NT2/D1 (cell line): ENCODE results near the gene PLEKHG4B.

Source experiments
- DNase-seq: peaks from one replicate; pipeline ENCODE4 v3.0.0-alpha.2; 2011; ENCODE audit warnings: low read depth, low spot score
- H3K27me3 ChIP-seq: 2 replicates; pipeline ENCODE4 v1.6.0; 2011; ENCODE audit warnings: mild to moderate bottlenecking; ENCODE audit not compliant: insufficient read length, insufficient read depth
- H3K36me3 ChIP-seq: 2 replicates; pipeline ENCODE4 v1.6.1; 2011; ENCODE audit warnings: mild to moderate bottlenecking, low read length, mixed read lengths; ENCODE audit not compliant: insufficient read depth, insufficient read length
- H3K4me1 ChIP-seq: 2 replicates; pipeline ENCODE4 v1.5.1; 2011; ENCODE audit not compliant: insufficient read depth, insufficient read length
- H3K4me3 ChIP-seq: 2 replicates; pipeline ENCODE4 v1.5.1; 2011; ENCODE audit warnings: low read depth; ENCODE audit not compliant: insufficient read length
- H3K9ac ChIP-seq: 2 replicates; pipeline ENCODE4 v1.6.0; 2011; ENCODE audit warnings: low read depth; ENCODE audit not compliant: insufficient read length
- H3K9me3 ChIP-seq: 2 replicates; pipeline ENCODE4 v1.5.1; 2011; ENCODE audit warnings: mild to moderate bottlenecking, low read length; ENCODE audit not compliant: insufficient read depth
- SUZ12 ChIP-seq: IDR thresholded peaks from 2 replicates; pipeline ENCODE4 v1.6.1; 2011; ENCODE audit not compliant: insufficient read length, insufficient read depth; ENCODE audit errors: extremely low read depth
- YY1 ChIP-seq: IDR thresholded peaks from 2 replicates; pipeline ENCODE4 v1.6.1; 2011; ENCODE audit not compliant: insufficient read length, insufficient read depth
- ZNF274 ChIP-seq: IDR thresholded peaks from 2 replicates; pipeline ENCODE4 v1.6.1; 2011; ENCODE audit warnings: mild to moderate bottlenecking, low read depth, low read length

PLEKHG4B gene

DNA sequence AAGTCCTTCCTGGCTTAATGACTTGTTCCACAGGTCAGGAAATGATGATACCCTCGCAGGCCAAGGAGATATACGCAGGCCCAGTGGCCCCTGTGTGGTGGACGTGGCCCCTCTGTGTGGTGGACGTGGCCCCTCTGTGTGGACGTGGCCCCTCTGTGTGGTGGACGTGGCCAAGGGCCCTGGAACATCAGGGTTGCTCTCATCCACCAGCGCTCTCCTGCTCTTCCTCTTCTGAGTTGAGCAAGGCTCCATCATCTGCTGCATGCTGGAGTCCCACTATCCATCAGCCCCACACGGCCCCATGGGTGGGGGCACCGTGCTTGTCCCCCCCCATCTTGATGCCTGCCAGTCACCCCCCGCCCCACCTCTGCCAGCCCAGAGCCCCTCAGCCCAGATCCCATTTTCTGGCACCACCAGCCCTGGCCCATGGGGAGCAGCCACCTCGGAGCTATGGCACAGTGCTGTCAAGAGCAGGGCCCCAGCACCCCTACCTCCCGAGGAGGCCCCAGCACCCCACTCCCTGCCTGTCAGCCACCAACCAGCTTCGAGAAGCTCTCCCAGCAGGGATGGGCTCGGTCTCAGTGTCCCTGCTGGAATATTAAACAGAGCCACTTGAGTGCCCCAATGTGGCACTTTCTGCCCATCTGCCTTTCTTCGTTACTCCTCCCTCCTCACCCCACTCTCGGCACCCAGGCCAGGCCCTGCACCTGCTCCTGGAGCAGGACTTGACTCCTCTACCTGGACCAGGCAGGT, 107.4 kb downstream of the PLEKHG4B start:
- Histone ChIP-seq H3K9ac (no peak overlapping the region), H3K27me3 (no peaks in the 10 kb centered on the region), H3K4me3 (no peak overlapping the region), H3K9me3 (no peaks in the 10 kb centered on the region), H3K36me3 (peaks cover 25% of the 10 kb centered on the region), H3K4me1 (no peaks in the 10 kb centered on the region)
- TF ChIP-seq ZNF274 (no peak), SUZ12 (no peak), YY1 (no peak)
- no peak for DNase-seq

GRCh38 chr5:199950-200645, 108.1 kb downstream of the PLEKHG4B start:
- H3K36me3 ChIP-seq, result peaks cover 32% of the 10 kb centered on the region
- no peak overlapping the region for H3K9ac ChIP-seq

DNA sequence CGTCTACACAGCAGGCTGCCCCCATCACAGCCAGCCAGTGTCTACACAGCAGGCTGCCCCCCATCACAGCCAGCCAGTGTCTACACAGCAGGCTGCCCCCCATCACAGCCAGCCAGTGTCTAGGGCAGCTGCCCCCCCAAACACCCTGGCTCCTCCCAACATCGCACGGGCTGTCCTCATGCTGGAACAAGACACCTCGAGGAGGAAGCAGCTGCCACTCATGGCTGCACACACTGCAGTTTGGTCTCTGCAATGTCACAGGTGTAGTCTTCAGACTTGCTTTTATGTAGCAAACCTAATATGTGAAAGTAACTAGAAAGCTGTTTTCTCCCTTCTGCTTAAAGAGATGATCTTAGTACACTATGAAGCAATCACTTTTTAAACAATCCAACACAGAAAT, 109.0 kb downstream of the PLEKHG4B start:
- DNase-seq, result no peak
- H3K36me3 ChIP-seq, result peaks cover 41% of the 10 kb centered on the region
- H3K4me1 ChIP-seq, result no peaks in the 10 kb centered on the region
- no peak overlapping the region for H3K4me3 ChIP-seq
- no peak overlapping the region for H3K9ac ChIP-seq
- H3K27me3 ChIP-seq, result no peaks in the 10 kb centered on the region
- TF ChIP-seq ZNF274 (no peak), YY1 (no peak), SUZ12 (no peak)
- no peaks in the 10 kb centered on the region for H3K9me3 ChIP-seq

More at GRCh38 chr5:199950-200645, 108.1 kb downstream of the PLEKHG4B start:
- Histone ChIP-seq H3K4me1 (no peaks in the 10 kb centered on the region), H3K4me3 (no peak overlapping the region), H3K27me3 (no peaks in the 10 kb centered on the region), H3K9me3 (no peaks in the 10 kb centered on the region)
- TF ChIP-seq SUZ12 (no peak), YY1 (no peak), ZNF274 (no peak)
- DNase-seq, result no peak

- H3K27me3 ChIP-seq, result no peaks in the 10 kb centered on the region
- DNase-seq, result no peak
- H3K36me3 ChIP-seq, result peaks cover 44% of the 10 kb centered on the region
- H3K4me3 ChIP-seq, result no peak overlapping the region
- H3K4me1 ChIP-seq, result no peaks in the 10 kb centered on the region
- H3K9me3 ChIP-seq, result no peaks in the 10 kb centered on the region
- TF ChIP-seq SUZ12 (no peak), ZNF274 (no peak), YY1 (no peak)
- H3K9ac ChIP-seq, result no peak overlapping the region
These were observed 109.7 kb downstream of the PLEKHG4B start for GRCh38 chr5:201672-202071.

DNA sequence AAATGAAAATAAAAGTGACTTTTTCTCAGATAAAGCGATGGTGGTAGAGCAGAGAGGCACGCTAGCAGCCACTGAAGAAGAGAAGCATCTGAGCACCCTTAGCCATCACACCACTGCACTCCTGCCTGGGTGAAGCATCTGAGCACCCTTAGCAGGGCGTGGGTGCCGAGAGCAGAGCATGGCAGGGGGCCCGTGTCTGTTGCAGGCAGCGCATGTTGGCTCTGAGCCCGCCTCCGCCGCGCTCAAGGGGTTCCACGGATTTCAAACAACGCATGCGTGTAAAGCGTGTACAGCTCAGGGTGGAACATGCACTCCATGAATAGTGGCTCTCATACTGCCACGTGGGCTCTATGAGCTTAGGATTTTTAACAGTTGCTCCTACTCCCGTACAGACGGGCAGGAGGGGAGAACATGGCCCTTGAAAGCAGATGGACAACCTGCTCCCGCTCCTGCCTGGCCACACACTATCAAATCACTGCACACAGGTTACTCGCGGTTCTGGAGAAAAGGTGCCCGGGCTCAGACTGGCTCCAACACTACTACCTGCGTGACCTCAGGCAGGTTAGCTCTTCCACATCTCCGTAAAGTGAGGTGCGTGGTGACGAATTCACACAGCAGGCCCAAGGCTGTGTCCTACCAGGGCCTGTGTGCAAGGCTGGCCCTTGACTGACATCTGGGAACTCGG, 111.4 kb downstream of the PLEKHG4B start:
- DNase-seq, result no peak
- no peak for TF ChIP-seq ZNF274
- TF ChIP-seq SUZ12, result no peak
- no peak for TF ChIP-seq YY1
- H3K4me1 ChIP-seq, result no peaks in the 10 kb centered on the region
- no peaks in the 10 kb centered on the region for H3K9me3 ChIP-seq
- H3K4me3 ChIP-seq, result no peak overlapping the region
- H3K27me3 ChIP-seq, result no peaks in the 10 kb centered on the region
- H3K9ac ChIP-seq, result no peak overlapping the region
- peaks cover 44% of the 10 kb centered on the region for H3K36me3 ChIP-seq

DNA sequence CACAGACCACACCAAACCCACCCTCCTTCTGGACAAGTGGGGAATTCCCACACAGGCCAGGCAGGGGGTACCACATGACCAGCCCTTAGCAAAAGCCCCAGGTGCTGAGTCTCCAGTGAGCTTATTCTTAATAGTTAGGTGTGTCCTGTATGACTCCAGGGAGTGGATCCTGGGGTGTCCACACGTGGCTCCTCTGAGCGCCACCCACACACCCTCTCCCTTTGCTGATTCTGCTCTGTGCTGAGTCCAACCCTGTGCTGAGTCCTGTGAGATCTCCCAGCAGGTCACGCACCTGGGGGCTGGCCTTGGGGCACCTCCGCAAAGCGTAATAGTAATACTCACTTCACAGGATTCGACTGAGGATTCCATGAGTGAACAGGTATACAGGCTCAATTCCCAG, 112.0 kb downstream of the PLEKHG4B start:
- Histone ChIP-seq H3K9ac (no peak overlapping the region), H3K9me3 (no peaks in the 10 kb centered on the region), H3K4me1 (no peaks in the 10 kb centered on the region), H3K27me3 (no peaks in the 10 kb centered on the region), H3K36me3 (peaks cover 41% of the 10 kb centered on the region), H3K4me3 (no peak overlapping the region)
- TF ChIP-seq YY1 (no peak), ZNF274 (no peak), SUZ12 (no peak)
- no peak for DNase-seq

- Histone ChIP-seq H3K4me3 (no peak overlapping the region), H3K4me1 (no peaks in the 10 kb centered on the region), H3K9me3 (no peaks in the 10 kb centered on the region), H3K9ac (no peak overlapping the region), H3K36me3 (peaks cover 38% of the 10 kb centered on the region), H3K27me3 (no peaks in the 10 kb centered on the region)
- DNase-seq, result no peak
- TF ChIP-seq YY1, result no peak
- TF ChIP-seq ZNF274, result no peak
- no peak for TF ChIP-seq SUZ12
These were observed 112.5 kb downstream of the PLEKHG4B start for GRCh38 chr5:204462-204861.
